ENCODE measurements around the gene TMEM145.

DNA sequence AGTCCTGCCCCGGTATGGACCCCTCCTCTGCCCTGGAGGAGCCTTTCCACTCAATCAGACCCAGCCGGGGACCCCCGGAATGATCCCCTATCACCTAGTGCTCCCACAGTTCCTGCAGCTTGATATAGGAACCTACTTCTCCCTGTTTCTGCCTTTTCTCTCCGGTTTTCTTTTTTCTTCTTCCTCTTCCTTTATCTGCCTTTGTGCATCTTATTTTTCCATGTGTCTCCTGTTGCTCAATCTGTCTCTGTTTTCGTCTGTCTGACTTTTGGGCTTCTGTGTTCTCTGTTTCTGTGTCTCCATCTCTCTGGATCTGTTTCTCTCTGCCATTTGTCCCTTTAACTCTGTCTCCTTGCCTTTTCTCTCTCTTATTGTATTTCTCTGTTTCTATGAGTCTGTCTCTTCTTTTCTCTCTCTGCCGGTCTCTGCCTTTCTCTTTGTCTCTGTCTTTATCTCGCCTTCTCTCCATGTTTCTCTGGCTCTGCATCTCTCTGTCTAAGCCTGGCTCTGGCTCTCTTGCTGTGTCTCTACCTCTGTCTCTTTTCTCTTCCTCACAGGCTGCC is 22.3 kb downstream of the TMEM145 start:
- no peak for TF ChIP-seq CTCF (IDR thresholded peaks at IDR 0.05; ENCODE audit: low read depth, low read length)
- TF ChIP-seq EZH2phosphoT487 (IDR thresholded peaks at IDR 0.05; ENCODE audit: low read depth): no peak

Data from OCI-LY3 (cell line).